ENCODE results near the gene NETO2. TPM values are rescaled to one million over a fixed set of nuclear protein-coding genes. Genes with fewer than 3 reads are reported as not detected.

Gene NETO2
- total RNA-seq, 2 experiments from 2014 or later: 0.15 TPM; not detected in 1

DNA sequence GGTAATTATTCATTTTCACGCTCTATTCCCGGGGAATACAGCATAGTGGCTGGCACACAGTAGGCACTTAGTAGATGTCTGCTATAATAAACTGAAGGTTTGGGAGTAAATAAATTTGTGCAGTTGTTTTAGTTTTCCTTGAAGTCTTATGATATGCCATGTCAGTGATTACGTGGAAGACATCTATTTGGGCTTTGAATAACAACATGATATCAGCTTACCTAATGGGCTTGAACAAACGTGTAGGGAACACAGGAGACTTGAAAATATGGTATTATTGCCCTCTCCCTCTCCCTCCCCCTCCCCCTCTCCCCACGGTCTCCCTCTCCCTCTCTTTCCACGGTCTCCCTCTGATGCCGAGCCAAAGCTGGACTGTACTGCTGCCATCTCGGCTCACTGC, 36.3 kb upstream of the NETO2 start:
- Histone ChIP-seq H3K36me3 (ENCODE audit: insufficient read depth, low read length) (no peaks in the 10 kb centered on the region), H3K4me1 (ENCODE audit: insufficient read depth, low read length, poor library complexity, severe bottlenecking) (no peaks in the 10 kb centered on the region), H3K4me2 (ENCODE audit: low read length) (no peak overlapping the region), H3K9me2 (ENCODE audit: insufficient read depth, low read length) (no peaks in the 10 kb centered on the region), H3K27ac (ENCODE audit: low read depth, low read length, poor library complexity, severe bottlenecking) (no peak overlapping the region), H3K79me2 (ENCODE audit: insufficient read depth, low read depth, low read length) (no peaks in the 10 kb centered on the region), H4K20me1 (ENCODE audit: insufficient read depth, low read length) (no peaks in the 10 kb centered on the region), H2AFZ (ENCODE audit: low read length) (no peak overlapping the region), H3K9me3 (ENCODE audit: low read length) (no peaks in the 10 kb centered on the region), H3K4me3 (ENCODE audit: low read depth, low read length, poor library complexity, severe bottlenecking) (no peak overlapping the region)
- BruUV-seq (replicated peaks): no TSS peak
- POLR2A ChIA-PET: interaction anchor here (0.6 kb wide), 1 partner anchor 689 kb away, joined by 3 read pairs; no protein-coding TSS in a partner anchor
- no peak for TF ChIP-seq CTCF (conservative IDR thresholded peaks at IDR 0.05; ENCODE audit: low read length)
- no peak for TF ChIP-seq EZH2phosphoT487 (IDR thresholded peaks at IDR 0.05; ENCODE audit: borderline replicate concordance, low read depth, low read length)
- CTCF ChIA-PET (ENCODE audit: unreplicated experiment): no interaction called here
- intact Hi-C loops (cut with micrococcal nuclease; ENCODE audit: unreplicated experiment): no loop called here
- no peak for DNase-seq (ENCODE audit: low spot score)

DNA sequence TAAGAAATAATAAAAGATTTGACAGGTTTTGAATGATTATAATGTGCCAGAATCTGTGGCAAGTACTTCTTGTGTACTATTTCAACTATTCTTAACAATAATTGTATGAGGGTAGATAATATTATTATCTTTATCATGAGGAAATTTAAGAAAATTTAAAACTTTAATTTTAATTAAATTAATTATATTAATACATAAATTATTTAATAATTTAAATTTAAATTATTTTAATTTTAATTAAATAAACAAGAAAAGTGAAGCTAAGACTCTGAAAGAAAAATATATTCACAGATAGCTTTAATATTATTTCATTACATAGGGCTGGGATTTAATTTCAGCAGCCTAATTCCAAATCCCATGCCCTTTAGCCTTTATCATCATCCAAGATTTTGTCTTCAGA, 31.4 kb upstream of the NETO2 start:
- DNase-seq (ENCODE audit: low spot score): no peak
- H3K27ac ChIP-seq (ENCODE audit: low read depth, low read length, poor library complexity, severe bottlenecking): no peak overlapping the region
- POLR2A ChIA-PET: no interaction called here
- CTCF ChIA-PET (ENCODE audit: unreplicated experiment): no interaction called here
- no peak for TF ChIP-seq EZH2phosphoT487 (IDR thresholded peaks at IDR 0.05; ENCODE audit: borderline replicate concordance, low read depth, low read length)
- no peak for TF ChIP-seq CTCF (conservative IDR thresholded peaks at IDR 0.05; ENCODE audit: low read length)
- H3K4me1 ChIP-seq (ENCODE audit: insufficient read depth, low read length, poor library complexity, severe bottlenecking): no peaks in the 10 kb centered on the region
- no peaks in the 10 kb centered on the region for H3K9me2 ChIP-seq (ENCODE audit: insufficient read depth, low read length)
- H2AFZ ChIP-seq (ENCODE audit: low read length): no peak overlapping the region
- H3K4me2 ChIP-seq (ENCODE audit: low read length): no peak overlapping the region
- no peaks in the 10 kb centered on the region for H3K36me3 ChIP-seq (ENCODE audit: insufficient read depth, low read length)
- BruUV-seq (replicated peaks): no TSS peak
- H3K9me3 ChIP-seq (ENCODE audit: low read length): no peaks in the 10 kb centered on the region
- no peak overlapping the region for H3K4me3 ChIP-seq (ENCODE audit: low read depth, low read length, poor library complexity, severe bottlenecking)
- intact Hi-C loops (cut with micrococcal nuclease; ENCODE audit: unreplicated experiment): no loop called here
- no peaks in the 10 kb centered on the region for H3K79me2 ChIP-seq (ENCODE audit: insufficient read depth, low read depth, low read length)
- no peaks in the 10 kb centered on the region for H4K20me1 ChIP-seq (ENCODE audit: insufficient read depth, low read length)

- ChIA-PET POLR2A (no interaction called here), CTCF (ENCODE audit: unreplicated experiment) (no interaction called here)
- no peak overlapping the region for H3K4me3 ChIP-seq (ENCODE audit: low read depth, low read length, poor library complexity, severe bottlenecking)
- no peak for DNase-seq (ENCODE audit: low spot score)
- H3K9me2 ChIP-seq (ENCODE audit: insufficient read depth, low read length): no peaks in the 10 kb centered on the region
- H3K27ac ChIP-seq (ENCODE audit: low read depth, low read length, poor library complexity, severe bottlenecking): no peak overlapping the region
- H4K20me1 ChIP-seq (ENCODE audit: insufficient read depth, low read length): no peaks in the 10 kb centered on the region
- H2AFZ ChIP-seq (ENCODE audit: low read length): no peak overlapping the region
- no peak for TF ChIP-seq CTCF (conservative IDR thresholded peaks at IDR 0.05; ENCODE audit: low read length)
- no peak for TF ChIP-seq EZH2phosphoT487 (IDR thresholded peaks at IDR 0.05; ENCODE audit: borderline replicate concordance, low read depth, low read length)
- H3K36me3 ChIP-seq (ENCODE audit: insufficient read depth, low read length): no peaks in the 10 kb centered on the region
- H3K4me1 ChIP-seq (ENCODE audit: insufficient read depth, low read length, poor library complexity, severe bottlenecking): no peaks in the 10 kb centered on the region
- BruUV-seq (replicated peaks): no TSS peak
- H3K4me2 ChIP-seq (ENCODE audit: low read length): no peak overlapping the region
- intact Hi-C loops (cut with micrococcal nuclease; ENCODE audit: unreplicated experiment): no loop called here
- H3K79me2 ChIP-seq (ENCODE audit: insufficient read depth, low read depth, low read length): no peaks in the 10 kb centered on the region
- H3K9me3 ChIP-seq (ENCODE audit: low read length): no peaks in the 10 kb centered on the region
These were observed 19.1 kb upstream of the NETO2 start for GRCh38 chr16:47162670-47163420.

Data from OCI-LY7 (cell line).